ENCODE results near the gene LIMS1. TPM values are rescaled to one million over a fixed set of nuclear protein-coding genes. Genes with fewer than 3 reads are reported as not detected.
A peak's percentile ranks its signal among the peaks of the same experiment; 100 is the strongest.
"Not testable (repeated sequence)": the region's sequence is repeated elsewhere in the genome, so short reads cannot be mapped to it uniquely, and the experiment has no call there.

The LIMS1 gene
- polyA plus RNA-seq, 10 donors: 34.1 to 54.2 (median 50.2) TPM

DNA sequence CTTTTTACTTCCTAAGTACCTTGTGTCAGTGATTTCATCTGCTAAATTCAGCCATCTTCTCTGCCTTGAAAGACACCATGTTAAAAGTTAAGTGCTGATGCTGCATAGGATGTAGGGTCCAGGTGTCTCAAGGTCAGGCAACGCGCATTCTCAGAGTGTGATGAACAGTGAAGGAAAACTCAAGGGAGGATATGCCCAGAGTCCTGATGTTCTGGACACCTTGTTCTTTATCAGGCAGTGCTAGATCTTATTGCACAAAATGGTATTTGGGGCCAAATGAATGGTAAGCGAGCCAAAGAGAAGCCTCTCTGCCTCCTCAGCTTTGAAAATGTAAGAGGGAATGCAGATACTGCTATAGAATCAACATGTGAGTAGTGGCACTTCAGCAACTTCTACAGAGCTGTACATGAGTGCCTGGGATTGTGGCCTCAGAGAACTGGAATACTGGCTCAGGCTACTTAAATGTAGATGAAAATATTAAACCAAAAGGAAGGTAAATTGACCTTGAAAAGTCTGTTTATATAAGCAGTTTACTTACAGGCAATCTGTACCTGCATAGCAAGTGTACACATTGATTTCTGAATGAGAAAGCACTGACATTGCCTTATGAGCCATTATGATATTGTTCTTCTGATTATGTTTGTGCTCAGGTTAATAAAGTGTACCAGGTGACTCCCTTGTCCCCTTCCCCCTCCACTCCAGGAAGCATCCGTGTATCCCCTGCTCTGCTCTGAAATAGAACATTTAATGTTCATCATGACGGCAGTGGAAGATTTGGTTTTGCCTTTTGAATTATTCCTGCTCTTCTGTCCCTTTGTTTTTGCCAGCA lies 98.3 kb downstream of the LIMS1 start:
- no peak for DNase-seq

DNA sequence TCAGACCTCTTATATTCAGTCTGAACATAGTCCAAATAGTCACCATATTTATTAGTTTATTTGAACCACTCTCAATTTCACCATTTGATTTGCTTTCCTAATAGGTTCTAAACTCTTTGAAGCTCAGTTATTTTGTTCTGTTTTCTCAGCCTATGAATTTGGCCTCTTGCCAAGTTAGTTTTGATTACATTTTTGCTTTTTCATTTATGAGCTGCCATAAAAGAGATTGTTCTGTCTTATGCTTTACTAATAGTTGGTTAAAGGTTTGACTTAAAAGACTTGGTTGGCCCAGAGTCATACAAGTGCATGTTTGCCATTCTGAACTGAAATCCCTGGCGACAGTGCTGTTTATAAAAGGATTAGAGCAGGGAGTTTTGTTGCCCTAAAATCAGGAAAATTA lies 99.1 kb downstream of the LIMS1 start:
- no peak for DNase-seq

DNA sequence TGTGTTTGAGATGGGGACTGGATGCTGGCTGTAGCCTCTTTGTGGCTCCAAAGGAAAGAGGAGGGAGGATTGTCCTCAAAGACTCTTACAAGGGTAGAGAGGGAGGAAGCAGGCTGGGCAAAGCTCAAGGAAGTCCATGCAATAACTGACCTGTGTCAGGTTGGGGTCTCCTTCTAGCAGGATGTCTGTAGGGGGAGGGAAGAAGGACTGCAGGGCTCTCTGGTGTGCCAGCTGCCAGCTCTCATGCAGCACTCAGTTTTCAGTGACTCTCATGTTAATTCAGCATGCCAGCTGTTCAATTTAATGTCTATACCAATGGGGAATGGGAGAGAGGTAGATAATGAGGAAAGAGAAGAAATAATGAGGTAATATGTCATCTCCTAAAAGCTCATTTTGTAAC lies 99.7 kb downstream of the LIMS1 start:
- no peak for DNase-seq

DNA sequence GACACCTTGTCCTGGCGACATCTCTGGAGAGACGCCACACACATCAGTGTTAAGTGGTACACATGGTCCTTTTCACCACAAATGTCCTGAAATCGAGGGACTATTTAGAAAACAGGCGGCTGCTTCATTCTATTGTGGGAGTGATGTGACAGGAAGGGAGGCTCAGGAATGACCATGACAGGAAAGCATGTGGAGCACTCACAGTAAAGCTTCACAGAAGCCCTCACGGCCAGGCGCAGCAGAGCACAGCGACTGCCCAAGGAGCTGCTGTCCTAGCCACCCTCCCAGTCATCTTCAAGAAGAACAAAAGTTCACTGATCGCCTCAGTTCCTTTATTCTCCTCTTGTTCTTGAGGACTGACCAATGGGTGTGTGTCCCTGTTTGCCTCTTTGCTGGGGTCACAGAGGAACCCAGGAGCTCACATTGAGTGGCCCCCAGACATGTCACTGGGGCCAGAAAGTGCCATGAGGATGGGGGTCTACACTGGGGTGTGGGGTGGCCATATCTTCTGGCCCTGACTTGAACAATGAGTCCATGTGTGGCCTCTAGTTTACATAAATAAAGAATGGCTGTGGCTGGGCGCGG lies 100.4 kb downstream of the LIMS1 start:
- no peak for DNase-seq

DNA sequence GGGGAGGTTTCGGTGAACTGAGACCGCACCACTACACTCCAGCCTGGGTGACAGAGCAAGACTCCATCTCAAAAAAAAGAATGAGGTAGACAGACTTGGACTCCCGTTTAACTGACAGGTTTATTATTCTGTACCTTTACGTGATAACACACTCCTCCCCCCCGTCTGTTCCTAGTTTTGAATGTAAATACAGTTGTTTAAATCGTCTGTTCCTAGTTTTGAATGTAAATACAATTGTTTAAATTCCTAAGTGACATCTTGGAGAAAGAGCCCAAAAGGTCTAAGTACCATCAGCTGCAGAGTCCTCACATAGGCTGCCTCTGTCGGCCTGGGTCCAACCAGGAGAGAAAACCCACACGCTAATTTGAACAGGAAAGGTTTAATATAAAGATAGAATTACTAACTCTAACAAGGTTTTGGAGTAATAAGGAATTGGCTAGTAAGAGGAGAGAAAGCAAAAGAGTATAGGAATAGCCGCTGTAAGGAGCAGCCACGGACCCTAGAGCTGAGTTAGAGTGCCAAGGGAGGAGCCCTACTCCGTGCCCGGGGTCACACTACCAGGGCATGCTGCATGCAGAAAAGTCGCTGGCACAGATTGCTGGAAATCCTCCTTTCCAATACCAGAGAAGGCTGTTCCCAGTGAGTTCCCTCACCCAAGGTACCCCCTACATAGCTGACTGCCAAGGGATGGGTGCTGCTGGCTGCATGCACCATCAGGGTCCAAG lies 101.5 kb downstream of the LIMS1 start:
- DNase-seq: no peak

DNA sequence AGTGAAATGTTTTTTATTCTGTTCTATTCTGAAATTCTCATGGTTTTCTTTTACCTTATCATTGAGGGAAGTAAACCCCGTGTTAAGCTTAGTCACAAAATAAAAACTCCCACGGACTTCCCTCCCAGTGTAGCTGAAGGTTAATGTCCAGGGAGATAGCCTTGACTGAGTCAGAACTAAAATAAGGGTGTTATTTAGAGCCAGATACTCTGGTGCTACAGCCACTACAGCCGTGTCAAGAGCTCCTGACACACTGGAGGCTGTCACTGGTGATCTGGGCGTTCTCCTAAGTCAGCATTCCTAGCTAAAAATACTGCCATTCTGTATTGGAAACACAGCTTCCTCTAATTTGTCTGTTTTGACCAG lies 103.0 kb downstream of the LIMS1 start:
- peak; percentile 36 to 52 (median 43) for DNase-seq

DNA sequence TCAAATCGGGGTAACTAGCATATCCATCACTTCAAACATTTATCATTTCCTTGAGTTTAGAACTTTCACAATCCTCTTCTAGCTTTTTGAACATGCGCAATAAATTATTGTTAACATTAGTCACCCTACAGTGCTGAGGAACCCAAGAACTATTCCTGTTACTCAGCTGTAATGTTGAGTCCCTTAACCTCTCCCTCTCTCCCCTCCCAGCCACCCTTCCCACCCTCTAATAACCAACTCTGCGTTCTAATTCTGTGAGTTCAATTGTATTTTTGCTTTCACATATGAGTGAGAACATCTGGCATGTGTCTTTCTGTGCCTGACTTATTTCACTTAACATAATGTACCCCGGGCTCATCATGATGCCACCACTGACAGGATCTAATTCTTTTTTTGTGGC lies 106.5 kb downstream of the LIMS1 start:
- peak in 1 of 3 donors; percentile 69 for DNase-seq

DNA sequence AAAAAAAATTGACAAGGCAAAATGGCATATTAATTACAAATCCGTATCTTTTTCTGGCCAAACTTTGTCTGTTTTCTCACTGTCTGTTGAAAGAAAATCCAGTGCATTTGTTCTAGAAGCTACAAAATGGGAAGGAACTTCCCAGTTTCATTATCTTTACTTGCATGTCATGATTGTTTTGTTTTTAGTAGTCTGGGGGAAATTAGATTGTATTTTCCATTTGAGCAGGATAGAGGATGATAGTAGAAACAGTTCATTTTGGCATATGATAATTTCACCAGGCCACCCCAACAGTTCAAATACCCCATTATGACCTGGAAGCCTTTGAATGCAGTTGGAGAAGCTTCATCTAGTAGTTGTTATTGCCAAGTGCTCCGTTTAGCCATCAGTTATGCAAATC lies 107.5 kb downstream of the LIMS1 start:
- DNase-seq: no peak

DNA sequence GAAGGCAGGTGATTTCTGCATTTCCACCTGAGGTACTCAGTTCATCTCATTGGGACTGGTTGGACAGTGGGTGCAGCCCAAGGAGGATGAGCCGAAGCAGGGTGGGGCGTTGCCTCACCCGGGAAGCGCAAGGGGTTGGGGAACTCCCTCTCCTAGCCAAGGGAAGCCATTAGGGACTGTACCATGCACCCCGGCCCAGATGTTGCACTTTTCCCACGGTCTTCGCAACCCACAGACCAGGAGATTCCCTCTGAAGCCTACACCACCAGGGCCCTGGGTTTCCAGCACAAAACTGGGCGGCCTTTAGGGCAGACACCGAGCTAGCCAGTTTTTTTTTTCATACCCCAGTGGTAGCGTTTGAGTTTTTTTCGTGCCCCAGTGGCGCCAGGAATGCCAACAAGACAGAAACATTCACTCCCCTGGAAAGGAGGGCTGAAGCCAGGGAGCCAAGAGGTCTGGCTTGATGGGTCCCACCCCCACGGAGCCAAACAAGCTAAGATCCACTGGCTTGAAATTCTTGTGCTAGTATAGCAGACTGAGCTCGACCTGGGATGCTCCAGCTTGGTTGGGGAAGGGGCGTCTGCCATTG lies 109.1 kb downstream of the LIMS1 start:
- no peak for DNase-seq

DNA sequence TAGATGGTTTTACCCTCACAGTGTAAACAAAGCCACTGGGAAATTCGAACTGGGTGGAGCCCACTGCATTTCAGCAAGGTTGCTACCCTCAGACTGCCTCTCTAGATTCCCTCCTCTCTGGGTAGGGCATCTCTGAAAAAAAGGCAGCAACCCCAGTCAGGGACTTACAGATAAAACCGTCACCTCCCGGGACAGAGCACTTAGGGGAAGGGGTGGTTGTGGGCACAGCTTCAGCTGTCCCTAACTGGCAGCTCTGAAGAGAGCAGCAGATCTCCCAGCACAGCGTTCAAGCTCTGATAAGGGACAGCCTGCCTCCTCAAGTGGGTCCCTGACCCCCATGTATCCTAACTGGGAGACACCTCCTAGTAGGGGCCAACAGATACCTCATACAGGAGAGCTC lies 109.6 kb downstream of the LIMS1 start:
- not testable (repeated sequence) for DNase-seq

DNA sequence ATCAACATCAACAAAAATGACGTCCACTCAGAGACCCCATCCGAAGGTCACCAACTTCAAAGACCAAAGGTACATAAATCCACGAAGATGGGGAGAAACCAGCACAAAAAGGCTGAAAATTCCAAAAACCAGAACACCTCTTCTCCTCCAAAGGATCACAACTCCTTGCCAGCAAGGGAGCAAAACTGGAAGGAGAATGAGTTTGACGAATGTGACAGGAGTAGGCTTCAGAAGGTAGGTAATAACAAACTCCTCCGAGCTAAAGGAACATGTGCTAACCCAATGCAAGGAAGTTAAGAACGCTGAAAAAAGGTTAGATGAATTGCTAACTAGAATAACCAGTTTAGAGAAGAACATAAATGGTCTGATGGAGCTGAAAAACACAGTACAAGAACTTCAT lies 110.2 kb downstream of the LIMS1 start:
- not testable (repeated sequence) for DNase-seq

DNA sequence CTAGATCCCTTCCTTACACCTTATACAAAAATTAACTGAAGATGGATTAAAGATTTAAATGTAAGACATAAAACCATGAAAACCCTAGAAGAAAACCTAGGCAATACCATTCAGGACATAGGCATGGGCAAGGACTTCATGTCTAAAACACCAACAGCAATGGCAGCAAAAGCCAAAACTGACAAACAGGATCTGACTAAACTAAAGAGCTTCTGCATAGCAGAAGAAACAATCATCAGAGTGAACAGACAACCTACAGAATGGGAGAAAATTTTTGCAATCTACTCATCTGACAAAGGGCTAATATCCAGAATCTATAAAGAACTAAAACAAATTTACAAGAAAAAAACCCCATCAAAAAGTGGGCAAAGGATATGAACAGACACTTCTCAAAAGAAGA lies 114.5 kb downstream of the LIMS1 start:
- not testable (repeated sequence) for DNase-seq

DNA sequence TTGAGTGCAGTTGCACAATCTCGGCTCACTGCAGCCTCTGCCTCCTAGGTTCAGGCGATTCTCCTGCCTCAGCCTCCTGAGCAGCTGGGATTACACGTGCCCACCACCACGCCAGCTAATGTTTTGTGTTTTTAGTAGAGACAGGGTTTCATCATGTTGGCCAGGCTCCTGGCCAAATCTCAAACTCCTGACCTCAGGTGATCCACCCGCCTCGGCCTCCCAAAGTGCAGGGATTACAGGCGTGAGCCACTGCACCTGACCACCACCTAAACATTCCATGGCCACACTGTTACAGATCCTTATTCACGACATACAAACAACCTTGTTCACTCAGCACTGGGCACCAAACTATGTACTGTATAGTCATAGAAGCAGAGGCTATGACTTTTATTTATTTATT lies 116.2 kb downstream of the LIMS1 start:
- not testable (repeated sequence) for DNase-seq

DNA sequence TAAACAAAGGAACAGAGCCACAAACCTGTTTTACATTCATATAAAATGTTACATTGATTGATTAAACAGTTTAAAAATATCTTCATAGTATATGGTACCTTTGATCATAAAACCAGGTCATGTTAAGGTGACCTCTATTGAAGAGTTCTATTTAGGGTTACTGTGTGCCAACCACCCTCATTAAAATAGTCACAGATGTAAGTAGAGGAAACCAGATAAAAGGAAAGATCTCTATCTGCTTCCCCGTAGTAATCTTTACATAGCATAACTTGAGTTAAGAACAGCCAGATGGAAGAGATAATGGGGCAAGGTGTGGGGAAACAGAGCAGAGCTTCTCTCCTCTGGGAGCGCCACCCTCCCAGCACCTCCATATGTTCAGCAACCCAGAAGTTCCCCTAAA lies 117.2 kb downstream of the LIMS1 start:
- not testable (repeated sequence) for DNase-seq

DNA sequence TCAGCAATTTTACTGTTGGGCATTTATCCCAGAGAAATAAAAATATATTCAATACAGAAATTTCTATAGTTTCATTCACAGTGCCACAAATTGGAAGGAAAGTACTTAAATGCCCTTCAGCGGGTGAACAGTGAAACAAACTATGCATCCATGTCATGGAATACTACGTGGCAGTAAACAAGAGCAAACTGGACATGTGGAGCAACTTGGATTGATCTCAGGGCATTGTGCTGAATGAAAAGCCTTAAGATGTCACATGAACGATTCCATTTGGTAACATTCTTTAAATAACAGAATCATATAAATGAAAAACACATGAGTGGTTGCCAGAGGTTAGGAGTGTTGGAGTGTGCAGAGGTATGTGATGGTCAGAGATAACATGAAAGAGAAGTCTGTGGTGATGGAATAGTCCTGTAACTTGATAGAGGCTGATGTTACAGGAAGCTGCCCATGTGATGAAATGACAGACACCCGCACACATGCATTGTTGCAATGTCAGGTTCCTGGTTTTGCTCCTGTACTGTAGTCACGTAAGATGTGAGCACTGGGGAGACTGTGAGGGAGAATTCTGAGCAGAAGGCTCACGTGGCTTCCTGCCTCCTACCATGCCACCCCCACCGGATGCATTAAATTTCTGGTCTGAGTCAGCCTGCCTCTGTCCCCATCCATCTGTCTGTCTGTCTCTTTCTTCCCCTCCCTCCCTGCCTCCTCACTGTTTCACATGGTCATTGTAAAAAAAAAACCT lies 118.1 kb downstream of the LIMS1 start:
- DNase-seq: peak in 1 of 3 donors; percentile 85

DNA sequence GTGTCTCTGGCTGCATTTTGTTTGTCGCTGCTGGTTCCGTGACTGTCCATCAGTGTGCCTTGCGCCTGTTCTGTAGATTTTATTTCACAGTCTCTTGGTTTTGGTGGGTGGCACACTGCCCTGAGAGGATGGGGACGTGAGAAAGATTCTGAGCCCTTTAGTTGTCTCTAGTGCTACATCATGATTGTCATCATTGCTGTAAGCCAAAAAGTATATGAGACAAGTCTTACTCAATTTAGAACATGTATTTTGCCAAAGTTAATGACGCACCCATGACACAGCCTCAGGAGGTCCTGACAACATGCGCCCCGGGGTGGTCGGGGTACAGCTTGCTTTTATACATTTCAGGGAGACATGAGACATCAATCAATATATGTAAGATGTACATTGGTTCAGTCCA lies 119.2 kb downstream of the LIMS1 start:
- DNase-seq: not testable (repeated sequence)

DNA sequence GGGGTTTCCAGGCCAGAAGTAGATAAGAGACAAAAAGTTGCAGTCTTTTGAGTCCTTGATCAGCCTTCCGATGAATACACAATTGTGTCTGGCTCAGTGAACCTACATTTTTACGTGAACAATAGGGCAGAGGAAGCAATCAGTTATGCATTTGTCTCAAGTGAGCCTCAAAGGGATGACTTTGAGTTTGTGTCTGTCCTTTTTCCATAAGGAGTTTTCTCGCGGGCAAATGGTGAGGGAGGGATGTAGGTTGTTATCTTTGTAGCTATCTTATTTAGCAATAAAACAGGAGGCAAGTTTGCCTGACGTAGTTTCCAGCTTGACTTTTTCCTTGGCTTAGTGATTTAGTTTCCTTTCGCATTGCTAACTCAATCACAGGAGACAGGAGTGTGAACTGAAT lies 119.6 kb downstream of the LIMS1 start:
- DNase-seq: not testable (repeated sequence)

DNA sequence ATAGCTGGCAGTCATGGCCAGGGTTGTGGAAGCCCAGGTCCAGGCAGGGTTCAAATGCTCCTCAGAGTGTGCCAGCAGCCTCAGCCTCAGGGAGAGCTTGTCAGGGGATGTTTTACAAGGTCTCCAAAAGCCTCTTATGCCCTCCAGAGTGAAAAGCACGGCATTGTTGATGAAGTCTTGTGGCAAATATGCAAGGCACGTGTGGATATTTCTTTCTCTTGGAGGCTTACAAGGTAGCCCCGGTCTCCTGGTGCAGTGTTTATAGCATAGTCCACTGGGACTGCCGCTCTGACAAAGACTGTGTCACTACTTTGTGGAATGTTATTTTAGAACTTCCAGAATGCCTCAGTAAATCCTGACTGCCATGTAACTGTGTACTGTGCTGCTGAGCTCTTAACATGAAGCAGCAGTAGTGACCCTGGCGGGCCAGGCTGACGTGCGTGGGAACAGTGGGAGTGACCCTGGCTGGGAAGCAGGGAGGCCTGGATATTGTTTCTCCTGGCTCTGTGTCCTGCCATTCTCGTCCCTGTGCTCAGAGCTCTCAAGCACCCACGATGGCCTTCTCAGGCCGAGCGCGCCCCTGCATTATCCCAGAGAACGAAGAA lies 120.4 kb downstream of the LIMS1 start:
- DNase-seq: peak; percentile 37 to 74 (median 45)

DNA sequence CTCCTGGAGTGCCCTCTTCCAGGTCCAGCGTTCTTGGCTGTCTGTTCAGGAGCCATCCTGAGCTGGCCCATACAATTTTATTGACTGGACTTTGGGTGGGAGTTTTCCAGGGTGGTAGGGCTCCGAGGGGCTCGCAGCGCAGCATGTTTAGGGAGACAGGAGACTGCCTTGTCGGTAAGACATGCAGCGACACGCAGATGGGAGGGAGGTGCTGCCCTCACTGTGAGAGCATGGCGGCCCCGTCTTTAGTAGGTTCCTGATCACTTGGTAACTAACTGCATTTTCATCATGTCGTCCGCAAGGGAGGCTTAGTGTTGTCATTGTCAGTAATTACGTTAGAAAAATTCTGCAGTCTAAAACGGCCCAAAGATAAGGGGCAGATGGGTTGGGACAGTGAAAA lies 121.0 kb downstream of the LIMS1 start:
- not testable (repeated sequence) for DNase-seq

DNA sequence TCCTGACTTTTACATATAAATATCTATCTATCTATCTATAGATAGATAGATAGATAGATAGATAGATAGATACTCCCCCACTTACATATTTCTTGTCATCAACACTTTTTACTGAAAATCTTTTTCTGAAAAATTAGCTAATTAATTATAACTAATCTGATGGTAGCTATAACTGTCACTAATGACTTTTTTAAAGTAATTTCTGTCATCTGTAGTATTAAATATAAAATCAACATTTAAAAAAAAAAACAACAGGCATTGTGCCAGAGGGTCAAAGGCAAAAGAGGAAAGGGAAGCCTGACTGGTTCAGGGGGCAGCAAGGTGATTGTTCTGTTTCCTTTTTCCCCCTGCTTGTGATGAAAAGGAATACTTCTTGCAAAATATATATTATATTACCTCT lies 122.0 kb downstream of the LIMS1 start:
- not testable (repeated sequence) for DNase-seq

DNA sequence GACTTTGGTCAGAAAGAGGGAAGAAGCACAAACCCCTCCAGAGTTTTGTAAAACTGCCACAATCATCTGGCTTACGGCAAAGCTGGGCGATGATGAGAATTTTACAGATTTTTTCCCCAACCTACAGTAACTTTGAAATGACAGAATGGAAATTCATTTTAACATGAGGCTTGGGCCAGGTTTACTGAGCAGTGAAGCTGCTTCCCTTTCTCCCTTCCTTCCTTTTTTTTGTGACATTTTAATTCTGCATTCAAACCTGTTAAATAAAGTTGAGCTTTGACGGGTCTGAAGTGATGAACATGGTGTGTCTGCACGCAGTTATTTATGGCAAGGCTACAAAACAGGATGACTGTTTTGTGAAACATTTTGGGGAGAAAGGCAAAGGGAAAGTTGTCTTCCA lies 123.2 kb downstream of the LIMS1 start:
- DNase-seq: peak in 1 of 3 donors; percentile 28

Measured in muscle of back (tissue), 11 donors.